GM12874 (cell line): Measurements from ENCODE around the gene LRCH2.

Source experiments
- CTCF ChIP-seq: IDR thresholded peaks from 2 replicates; pipeline ENCODE4 v1.5.1; 2011; ENCODE audit warnings: low read depth, mild to moderate bottlenecking, control low read depth, low read length, moderate library complexity; ENCODE audit not compliant: insufficient read depth

Gene LRCH2

GRCh38 chrX:115177932-115178331 is 56.0 kb downstream of the LRCH2 start:
- no peak for TF ChIP-seq CTCF

GRCh38 chrX:115174548-115174947 is 59.3 kb downstream of the LRCH2 start:
- no peak for TF ChIP-seq CTCF

GRCh38 chrX:115173181-115173580 is 60.7 kb downstream of the LRCH2 start:
- no peak for TF ChIP-seq CTCF

- no peak for TF ChIP-seq CTCF
Observed at GRCh38 chrX:115147220-115147619, 86.7 kb downstream of the LRCH2 start.

- TF ChIP-seq CTCF, result no peak
Observed at GRCh38 chrX:115142057-115142456, 91.8 kb downstream of the LRCH2 start.

GRCh38 chrX:115138040-115138439 is 95.9 kb downstream of the LRCH2 start:
- TF ChIP-seq CTCF, result no peak

GRCh38 chrX:115134382-115134781 is 99.5 kb downstream of the LRCH2 start:
- TF ChIP-seq CTCF, result no peak

GRCh38 chrX:115112411-115112810 is 121.5 kb downstream of the LRCH2 start:
- TF ChIP-seq CTCF, result no peak
